ENCODE measurements around the gene REV3L.
A peak's percentile ranks its signal among the peaks of the same experiment; 100 is the strongest.

Gene REV3L

DNA sequence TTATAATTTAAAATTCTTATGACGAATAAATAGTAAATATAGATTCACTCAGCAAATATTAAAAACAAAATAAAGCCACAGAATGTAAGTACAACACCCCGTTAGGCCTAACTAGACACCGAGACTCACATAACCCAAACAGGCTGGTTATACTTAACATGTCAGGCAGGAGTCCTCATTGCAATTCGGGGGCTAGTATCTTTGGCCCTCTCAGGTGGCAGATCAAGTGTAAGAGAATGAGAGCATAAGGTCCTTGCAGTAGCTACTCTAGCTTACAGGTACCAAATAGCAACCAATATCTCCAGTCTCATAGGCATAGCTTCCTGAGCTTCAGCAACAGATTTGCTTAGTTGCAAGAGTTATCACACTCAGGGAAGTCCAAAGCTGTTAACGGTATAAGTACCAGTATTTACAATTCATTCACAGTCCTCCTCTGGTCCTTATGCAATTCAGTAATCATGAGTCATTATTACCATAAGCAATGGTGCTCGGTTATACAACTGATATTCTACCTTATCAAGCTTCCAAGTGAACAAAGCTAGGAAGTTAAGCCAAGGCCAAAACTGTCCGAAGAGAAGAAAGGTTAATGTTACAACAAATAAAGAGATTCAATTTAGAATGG lies 20.1 kb downstream of the REV3L start:
- no peak for FAIRE-seq

DNA sequence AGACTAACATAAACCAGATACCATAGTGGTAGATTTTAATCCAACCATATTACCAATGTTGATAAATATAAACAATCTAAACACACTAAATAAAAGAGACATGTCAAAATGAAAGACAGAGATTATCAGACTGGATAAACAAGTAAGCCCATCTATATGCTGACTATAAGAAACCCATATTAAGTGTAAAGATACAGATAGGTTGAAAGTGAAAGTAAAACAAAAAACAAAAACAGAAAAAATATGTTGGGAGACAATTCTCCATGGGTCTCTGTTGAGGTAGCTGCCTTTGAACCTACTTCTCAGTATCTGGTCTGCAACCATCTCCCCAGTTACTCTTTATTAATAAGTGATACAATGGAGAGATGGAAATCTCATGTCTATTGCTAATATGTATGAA lies 21.2 kb downstream of the REV3L start:
- FAIRE-seq, result no peak

DNA sequence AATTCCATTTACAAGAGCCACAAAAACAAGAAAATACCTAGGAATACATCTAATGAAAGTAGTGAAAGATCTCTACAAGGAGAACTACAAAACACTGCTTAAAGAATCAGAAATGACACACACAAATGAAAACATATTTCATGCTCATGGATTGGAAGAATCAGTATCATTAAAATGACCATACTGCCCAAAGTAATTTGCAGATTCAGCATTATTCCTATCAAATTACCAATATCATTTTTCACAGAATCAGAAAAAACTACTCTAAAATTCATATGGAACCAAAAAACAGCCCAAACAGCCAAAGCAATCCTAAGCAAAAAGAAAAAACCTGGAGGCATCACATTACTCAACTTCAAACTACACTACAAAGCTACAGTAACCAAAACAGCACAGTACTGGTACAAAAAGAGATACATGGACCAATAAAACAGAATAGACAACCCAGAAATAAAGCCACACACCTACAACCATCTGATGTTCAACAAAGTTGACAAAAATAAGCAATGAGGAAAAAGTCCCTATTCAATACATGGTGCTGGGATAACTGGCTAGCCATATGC lies 24.3 kb downstream of the REV3L start:
- FAIRE-seq, result no peak

DNA sequence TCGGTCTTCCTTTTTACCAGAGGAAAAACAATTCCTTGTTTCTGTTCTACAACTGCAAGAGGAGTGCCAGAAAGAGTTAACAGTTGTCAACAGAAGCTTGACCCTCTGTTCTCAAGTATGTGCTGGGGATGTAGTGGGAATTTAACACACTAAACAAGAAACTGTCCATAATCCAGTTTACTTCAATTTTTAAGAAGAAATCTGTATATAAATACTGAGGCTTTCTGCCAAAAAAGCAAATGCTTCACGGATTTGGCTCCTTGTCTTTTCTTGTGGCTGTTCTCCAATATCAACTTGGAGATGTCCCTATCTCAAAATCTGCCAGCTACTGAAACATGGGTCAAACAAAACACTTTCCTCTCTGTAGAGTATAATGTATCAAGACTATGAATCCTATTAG lies 26.8 kb downstream of the REV3L start:
- FAIRE-seq, result no peak

DNA sequence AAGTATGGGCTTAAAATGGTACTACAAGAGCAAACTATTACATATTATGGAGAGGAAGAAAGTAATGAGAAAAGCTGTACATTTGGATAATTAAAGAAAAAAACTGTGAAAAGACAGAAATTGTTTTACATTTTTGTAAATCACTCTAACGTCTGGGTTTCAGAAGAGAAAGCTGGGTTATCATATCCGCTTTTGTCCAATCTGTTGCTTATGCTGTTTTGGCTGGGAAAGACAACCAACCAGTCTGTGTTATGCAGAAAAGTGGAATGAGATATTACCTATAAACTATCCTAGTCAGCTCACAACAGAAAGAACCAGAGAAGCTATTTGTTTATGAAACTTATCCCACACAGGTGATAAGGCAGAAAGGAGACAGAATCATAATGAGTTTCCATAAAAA lies 32.4 kb downstream of the REV3L start:
- no peak for FAIRE-seq

DNA sequence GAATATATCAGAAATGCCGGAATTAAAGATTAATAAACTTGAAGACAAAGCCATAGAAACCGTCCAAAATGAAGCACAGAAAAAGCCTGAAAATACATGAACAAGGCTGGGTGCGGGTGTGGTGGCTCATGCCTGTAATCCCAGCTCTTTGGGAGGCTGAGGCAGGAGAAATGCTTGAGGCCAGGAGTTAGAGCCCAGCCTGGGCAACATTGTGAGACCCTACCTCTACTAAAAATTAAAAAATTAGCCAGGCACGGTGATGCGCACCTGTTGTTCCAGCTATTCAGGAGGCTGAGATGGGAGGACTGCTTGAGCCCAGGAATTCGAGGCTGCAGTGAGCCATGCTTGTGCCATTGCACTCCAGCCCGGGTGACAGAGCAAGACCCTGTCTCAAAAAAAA lies 32.9 kb downstream of the REV3L start:
- FAIRE-seq, result peak; percentile 64

DNA sequence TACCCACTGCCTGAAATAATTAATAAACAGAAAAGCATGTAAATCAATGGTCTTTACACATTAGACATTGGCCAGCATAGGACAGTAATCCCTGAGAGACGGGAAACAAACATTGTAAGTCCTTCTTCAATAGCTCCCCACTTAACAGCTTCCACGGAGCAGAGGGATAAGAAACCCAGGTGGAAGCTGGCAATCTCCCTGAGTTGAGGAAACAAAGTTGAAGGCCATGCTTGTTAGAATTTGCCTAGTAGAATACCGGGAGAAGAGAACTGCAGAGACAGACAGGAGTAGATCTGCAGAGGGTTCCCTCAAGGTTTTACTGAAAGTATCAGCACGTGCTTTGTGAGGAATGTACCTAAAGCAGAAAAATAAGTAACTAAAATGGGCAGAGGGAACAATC lies 33.9 kb downstream of the REV3L start:
- no peak for FAIRE-seq

DNA sequence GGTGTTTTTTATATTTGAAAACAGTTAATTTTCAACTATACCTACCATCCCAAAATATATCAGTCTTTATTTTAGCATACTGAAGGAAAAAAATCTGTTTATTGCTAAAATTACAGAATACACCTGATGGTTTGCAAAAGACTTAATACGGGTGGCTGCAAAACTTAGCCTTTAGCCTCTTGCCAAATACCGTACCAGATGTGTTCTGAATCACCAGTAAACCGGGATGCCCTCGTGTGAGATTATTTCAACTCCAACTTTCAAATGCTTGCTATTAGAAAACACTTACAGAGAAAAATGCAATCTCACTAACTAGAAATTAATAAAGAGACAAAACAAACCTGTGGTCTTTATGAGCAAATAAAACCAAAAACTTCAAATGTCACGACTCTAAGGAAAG lies 36.0 kb downstream of the REV3L start:
- peak; percentile 60 for FAIRE-seq

DNA sequence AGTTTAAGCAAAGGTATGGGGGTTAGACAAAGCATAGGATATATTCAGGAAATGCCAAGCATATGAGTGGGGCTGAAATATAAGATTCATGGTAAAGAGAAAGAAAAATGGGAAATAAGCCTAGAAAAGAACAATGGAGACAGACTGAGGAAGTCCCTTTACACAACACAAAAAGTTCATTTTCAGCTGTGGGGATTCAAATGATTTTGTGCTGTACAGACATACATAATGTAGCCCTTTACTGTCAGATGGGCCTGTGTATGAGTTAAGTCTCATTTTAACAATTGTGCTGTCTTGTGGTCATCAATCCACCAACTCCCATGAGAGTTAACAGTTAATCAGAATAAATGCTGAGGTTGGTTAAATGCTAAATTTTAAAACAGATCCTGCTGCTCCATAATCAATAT lies 37.2 kb downstream of the REV3L start:
- no peak for FAIRE-seq

DNA sequence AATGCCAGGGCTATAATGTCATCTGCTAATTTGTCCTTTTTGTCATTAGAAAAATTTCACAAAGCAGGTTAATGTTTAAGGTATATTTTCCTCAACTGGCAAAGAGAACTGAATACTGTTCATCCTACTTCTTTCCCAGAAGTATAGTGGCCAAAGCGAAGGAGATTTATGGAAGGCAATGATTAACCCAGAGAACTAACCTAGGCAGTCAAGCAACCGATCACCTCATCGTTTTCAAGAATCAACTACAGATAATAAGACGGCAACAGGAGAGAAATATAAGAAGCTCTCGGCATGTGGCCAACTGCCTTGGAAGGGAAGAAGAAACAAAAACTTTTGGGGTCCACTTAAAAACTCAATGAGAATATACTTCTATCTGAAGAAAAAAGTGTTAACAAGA lies 38.2 kb downstream of the REV3L start:
- FAIRE-seq, result no peak

DNA sequence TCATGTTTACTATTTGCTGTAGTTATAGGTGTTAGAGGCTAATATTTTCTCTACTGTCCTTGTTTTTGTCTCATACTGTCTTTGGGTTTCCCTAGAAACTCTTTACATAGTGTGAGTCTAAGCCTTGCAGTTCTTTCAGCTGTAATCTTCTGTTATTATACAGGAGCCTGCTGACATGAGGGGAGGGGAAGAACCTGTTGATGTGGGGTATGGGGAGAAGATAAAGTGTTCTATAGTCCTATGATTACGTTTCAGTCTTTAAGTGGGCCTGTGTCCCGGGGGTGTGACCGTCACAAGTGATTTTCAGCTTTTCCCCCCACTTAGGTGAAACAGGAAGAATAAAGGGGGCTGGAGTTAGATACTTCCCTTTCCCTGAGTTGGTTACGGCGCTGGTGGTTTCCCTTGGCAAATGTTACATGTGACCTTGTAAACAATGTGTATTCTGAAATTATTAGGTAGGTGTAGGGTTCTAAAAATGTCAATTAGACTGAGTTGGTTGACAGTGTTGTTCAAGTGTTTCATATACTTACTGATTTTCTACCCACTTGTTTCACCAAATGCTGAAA lies 41.3 kb downstream of the REV3L start:
- no peak for FAIRE-seq

DNA sequence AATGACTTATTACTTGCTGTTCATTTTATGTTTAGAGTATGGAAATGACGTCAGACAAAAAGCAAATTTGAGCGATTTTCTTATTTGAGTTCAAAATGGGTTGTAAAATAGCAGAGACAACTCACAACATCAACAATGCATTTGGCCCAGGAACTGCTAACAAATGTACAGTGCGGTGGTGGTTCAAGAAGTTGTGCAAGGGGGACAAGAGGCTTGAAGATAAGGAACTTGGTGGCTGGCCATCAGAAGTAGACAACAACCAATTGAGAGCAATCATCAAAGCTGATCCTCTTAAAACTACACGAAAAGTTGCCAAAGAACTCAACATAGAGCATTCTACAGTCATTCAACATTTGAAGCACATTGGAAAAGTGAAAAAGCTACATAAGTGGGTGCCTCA lies 43.8 kb downstream of the REV3L start:
- no peak for FAIRE-seq

DNA sequence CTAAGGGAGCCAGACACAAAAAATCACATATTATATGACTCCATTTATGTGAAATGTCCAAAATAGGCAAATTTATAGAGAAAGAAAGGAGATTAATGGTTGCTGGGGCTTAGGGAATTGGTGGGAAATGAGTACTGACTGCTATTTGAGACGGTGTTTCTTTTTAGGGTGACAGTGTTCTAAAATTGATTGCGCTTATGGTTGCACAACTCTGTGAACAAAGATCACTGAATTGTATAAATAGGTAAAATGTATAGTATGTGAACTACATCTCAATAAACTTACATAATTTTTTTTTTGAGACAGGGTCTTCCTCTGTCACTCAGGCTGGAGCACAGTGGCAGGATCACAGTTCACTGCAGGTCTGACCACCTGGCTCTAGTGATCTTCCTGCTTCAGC lies 45.4 kb downstream of the REV3L start:
- FAIRE-seq, result no peak

DNA sequence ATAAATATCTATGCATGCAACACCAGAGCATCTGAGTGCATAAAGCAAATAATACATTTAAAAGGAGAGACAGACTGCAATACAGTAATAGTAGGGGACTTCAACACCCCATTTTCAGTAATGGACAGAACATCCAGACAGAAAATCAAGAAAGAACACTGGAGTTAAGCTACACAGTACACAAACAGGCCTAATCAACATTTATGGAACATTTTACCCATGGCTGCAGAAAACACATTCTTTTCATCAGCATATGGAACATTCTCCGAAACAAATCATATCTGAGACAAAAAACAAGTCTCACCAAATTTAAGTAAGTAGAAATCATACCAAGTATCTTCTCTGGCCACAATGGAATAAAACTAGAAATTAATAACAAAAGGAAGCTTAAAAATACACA lies 50.5 kb downstream of the REV3L start:
- FAIRE-seq, result no peak

DNA sequence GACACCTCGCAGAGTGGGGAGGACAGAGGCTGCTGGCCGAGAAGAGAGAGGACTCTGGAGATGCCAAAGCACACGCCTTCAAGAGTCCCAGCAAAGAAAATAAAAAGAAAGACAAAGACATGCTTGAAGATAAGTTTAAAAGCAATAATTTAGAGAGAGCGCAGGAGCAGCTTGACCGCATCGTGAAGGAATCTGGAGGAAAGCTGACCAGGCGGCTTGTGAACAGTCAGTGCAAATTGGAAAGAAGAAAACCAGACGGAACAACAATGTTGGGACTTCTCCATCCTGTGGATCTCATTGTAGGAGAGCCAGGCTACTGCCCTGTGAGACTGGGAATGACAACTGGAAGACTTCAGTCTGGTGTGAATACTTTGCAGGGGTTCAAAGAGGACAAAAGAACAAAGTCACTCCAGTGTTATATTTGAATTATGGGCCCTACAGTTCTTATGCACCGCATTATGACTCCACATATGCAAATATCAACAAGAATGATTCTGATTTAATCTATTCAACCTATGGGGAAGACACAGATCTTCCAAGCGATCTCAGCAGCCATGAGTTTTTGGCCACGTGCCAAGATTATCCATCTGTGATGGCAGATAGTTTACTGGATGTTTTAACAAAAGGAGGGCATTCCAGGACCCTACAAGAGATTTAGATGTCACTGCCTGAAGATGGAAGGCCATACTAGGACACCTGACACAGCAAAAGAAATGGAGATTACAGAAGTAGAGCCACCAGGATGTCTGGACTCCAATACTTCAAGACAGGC lies 52.2 kb downstream of the REV3L start:
- FAIRE-seq, result no peak

DNA sequence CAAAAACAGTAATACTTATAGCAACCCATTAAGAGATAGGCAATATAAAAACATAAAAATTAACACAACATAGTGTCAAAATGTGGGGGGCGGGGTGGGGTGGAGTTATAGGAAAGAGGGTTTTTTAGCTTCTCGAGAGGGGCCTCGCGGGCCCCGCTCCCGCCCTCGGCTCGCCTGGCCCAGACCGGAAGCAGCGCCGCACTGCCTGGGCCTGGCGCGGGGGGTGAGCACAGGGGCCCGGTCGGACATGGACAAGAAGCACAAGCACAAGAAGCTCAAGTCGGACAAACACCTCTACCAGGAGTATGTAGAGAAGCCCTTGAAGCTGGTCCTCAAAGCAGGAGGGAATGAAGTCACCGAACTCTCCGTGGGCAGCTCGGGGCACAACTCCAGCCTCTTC lies 53.4 kb downstream of the REV3L start:
- FAIRE-seq, result no peak

DNA sequence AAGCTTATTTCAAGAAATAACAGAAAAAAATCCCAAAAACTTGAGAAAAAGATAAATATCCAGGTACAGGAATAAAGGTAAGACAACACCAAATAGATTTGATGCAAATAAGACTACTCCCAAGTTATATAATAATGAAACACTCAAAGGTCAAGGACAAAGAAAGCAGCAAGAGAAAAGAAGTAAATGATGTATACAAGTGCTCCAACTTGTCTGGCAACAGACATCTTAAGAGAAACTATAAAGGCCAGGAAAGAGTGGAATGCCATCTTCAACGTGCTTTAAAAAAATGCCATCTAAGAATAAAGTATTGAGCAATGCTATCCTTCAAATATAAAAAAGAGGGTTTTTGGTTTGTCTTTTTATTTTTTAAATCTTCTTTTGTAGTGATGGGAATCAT lies 54.2 kb downstream of the REV3L start:
- FAIRE-seq, result no peak

DNA sequence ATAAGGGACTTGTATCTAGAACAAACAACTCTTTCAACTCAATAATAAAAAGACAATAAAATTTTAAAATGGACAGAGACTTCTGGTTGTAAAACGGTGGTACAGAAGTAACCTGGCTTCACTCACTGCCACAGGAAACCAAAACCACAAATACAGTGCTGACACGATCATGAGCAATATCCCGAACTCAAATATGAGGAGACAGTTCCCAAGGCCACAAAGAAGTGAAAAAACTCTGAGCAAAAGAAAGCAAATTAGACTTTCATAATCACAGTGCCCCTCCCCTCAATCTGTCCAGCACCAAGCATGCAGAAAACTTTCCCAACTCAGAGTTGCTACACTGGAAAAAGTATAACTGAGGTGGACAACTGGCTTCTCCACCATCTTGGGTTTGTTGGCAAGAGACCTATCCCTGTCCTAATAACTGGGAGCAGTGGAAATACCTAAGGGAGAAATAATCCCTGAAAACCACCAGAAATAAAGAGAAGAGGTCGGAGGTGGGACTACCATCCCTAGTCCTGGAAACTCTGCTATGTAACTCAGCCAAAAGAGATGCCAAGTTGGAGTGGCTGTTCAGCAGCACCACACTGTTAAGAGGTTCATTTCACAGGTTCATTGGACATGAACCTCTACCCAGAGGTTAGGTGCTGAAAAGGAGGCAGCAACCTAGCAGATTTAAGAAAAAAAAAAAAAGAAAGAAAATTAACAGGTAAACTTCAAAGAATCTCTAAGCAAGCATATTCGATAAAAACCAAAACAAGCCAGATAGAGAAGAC lies 55.5 kb downstream of the REV3L start:
- no peak for FAIRE-seq

DNA sequence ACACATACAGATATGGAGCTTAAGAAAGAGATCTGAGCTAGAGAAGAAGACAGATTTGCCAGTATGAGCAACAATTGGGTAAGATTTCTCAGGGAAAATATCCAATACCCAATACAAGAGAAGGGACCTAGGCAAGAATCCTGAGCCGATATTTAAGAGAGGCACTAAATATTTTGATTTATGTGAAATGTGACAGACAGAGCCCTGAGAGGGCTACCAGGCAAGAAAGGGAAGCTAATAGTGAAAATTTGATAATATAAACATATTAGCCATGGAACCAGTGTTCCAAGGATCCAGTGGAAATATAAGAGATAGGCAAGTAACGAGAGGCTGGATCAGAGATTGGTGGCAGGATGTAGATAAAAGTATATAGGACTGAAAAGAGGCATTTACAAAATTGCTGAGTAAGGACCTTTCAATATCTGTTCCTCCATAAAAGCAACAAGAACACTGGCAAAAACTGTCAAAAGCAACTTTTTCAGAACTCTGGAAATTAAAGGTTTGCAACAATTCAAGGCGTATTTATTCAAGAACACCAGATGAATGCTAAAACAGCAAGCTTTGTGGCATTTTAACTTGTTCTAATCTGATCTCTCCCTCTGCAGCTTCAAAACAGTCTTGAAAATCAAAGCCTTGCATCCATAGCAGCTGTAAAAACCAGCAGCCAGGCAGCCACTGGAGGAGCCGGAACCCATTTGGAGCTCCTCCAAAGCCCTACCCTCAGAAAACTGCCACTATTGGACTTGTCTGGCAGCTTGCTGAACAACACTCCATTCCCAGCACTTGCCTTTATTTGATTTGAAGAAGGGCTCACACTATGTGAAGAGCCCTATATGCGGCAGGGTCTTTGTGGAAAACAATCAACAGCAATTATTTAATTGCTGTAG lies 58.8 kb downstream of the REV3L start:
- FAIRE-seq, result no peak

DNA sequence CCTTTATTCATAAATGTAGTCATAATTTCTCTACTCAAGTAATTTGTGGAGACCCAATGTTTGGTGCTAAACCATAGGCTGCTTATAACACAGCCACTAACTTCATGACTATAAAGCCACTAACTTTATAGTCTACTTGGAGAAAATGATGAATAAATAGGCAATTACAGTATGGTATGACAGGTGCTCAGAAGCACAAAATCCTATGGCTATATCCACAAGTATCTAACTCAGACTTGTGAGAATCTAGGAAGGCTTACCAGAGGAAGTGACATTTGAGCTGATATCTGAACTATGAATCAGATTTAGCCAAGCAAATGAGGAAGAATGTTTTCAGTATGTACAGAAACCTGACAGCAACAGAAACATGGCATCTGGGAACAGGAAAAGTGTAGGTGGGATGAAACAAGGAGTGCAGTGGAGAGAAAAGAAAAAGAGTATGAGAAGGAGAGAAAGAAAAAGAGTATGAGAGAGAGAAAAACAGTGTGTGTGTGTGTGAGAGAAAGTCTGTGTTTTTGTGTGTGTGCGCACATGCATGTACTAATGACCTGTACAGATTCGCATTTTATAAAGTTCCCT lies 59.9 kb downstream of the REV3L start:
- no peak for FAIRE-seq

DNA sequence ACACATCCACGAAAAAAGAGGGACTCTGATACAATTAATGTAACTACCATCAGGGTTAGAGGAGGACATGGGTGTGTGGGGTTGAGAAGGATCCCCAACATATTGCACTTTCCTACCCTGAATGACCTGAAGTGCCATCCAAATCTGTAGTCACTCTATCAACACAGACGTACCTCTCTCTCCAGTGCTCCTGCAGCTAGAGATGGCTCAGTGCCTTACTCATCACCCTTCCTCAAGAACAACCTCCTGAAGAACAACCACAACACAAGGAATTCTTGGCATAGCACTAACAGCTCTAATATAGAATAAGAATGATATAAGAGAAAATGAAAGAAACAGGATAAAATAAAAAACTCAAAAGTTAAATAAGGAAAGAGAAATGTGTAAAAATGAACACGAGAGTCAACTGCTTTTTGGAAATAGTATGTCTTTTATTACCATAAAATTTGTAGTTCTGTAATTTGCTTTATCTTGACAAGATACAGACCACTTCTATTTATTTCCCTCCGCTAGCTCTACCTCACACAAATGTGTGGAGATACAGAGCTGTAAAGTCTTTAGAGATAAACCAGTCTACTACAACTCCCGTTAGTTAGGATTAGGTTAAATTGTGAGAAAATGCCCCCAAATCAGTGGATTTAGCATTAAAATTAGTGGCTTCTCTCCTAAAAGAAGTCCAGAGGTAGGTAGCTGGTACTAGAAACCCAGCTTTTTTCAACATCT lies 63.9 kb downstream of the REV3L start:
- no peak for FAIRE-seq

Measured in islet of Langerhans (tissue), 1 donor.